HuH-7.5 (cell line): ENCODE data around the gene CFAP43.
A peak's percentile ranks its signal among the peaks of the same experiment; 100 is the strongest.

Experiments
- DNase-seq: peaks from one replicate; pipeline ENCODE4 v3.0.0; 2011; ENCODE audit warnings: low spot score

CFAP43 gene

GRCh38 chr10:104128214-104128613 is 104.0 kb downstream of the CFAP43 start:
- DNase-seq, result no peak

- no peak for DNase-seq
Measured at GRCh38 chr10:104127411-104127810, 104.8 kb downstream of the CFAP43 start.

- no peak for DNase-seq
Measured at GRCh38 chr10:104123397-104123796, 108.8 kb downstream of the CFAP43 start.

GRCh38 chr10:104122225-104123107 is 109.7 kb downstream of the CFAP43 start:
- no peak for DNase-seq

- DNase-seq, result peak; percentile 80
Measured at GRCh38 chr10:104121485-104122224, 110.5 kb downstream of the CFAP43 start, which contains the start of gene SFR1. TSS of gene SFR1 (plus strand) at chr10:104122171. CDS start at chr10:104122184, 13 bp downstream.

- DNase-seq, result peak; percentile 40
Measured at GRCh38 chr10:104120903-104121484, 111.2 kb downstream of the CFAP43 start.

GRCh38 chr10:104120512-104120902 is 111.7 kb downstream of the CFAP43 start:
- DNase-seq, result no peak

- DNase-seq, result no peak
Measured at GRCh38 chr10:104119996-104120395, 112.2 kb downstream of the CFAP43 start.

GRCh38 chr10:104117839-104118323 is 114.3 kb downstream of the CFAP43 start:
- DNase-seq, result no peak

- DNase-seq, result no peak
Measured at GRCh38 chr10:104113376-104113956, 118.7 kb downstream of the CFAP43 start.

- no peak for DNase-seq
Measured at GRCh38 chr10:104109908-104110662, 122.1 kb downstream of the CFAP43 start.

- DNase-seq, result no peak
Measured at GRCh38 chr10:104104926-104105325, 127.2 kb downstream of the CFAP43 start.

GRCh38 chr10:104104418-104104817 is 127.7 kb downstream of the CFAP43 start:
- DNase-seq, result no peak

GRCh38 chr10:104103956-104104355 is 128.2 kb downstream of the CFAP43 start:
- DNase-seq, result no peak

GRCh38 chr10:104101902-104102301 is 130.3 kb downstream of the CFAP43 start:
- DNase-seq, result no peak

- DNase-seq, result no peak
Measured at GRCh38 chr10:104100795-104101194, 131.4 kb downstream of the CFAP43 start.

GRCh38 chr10:104099941-104100340 is 132.2 kb downstream of the CFAP43 start:
- DNase-seq, result no peak

GRCh38 chr10:104099269-104099668 is 132.9 kb downstream of the CFAP43 start:
- DNase-seq, result no peak

- DNase-seq, result no peak
Measured at GRCh38 chr10:104098358-104098925, 133.7 kb downstream of the CFAP43 start.

- DNase-seq, result no peak
Measured at GRCh38 chr10:104096692-104097091, 135.5 kb downstream of the CFAP43 start.

- no peak for DNase-seq
Measured at GRCh38 chr10:104092749-104093148, 139.4 kb downstream of the CFAP43 start.
